ENCODE results near the gene SYDE2. TPM values are rescaled to one million over a fixed set of nuclear protein-coding genes. Genes with fewer than 3 reads are reported as not detected.
"Not testable (repeated sequence)": the region's sequence is repeated elsewhere in the genome, so short reads cannot be mapped to it uniquely, and the experiment has no call there.

SYDE2 gene
- polyA plus RNA-seq, 1 donor: 2.4 TPM

GRCh38 chr1:85219853-85220610 lies 19.2 kb upstream of the SYDE2 start:
- no peak for DNase-seq

- DNase-seq: no peak
Observed at GRCh38 chr1:85216697-85217096, 15.9 kb upstream of the SYDE2 start.

GRCh38 chr1:85214654-85215053 lies 13.8 kb upstream of the SYDE2 start:
- DNase-seq: no peak

GRCh38 chr1:85208488-85208887 lies 7.7 kb upstream of the SYDE2 start:
- no peak for DNase-seq

- DNase-seq: no peak
Observed at GRCh38 chr1:85203573-85204171, 2.9 kb upstream of the SYDE2 start.

- no peak for DNase-seq
Observed at GRCh38 chr1:85202864-85203255, 2.0 kb upstream of the SYDE2 start.

GRCh38 chr1:85202092-85202863 lies 1.5 kb upstream of the SYDE2 start:
- DNase-seq: no peak

- peak; percentile 68 for DNase-seq
Observed at GRCh38 chr1:85201340-85202091, 700 bp upstream of the SYDE2 start.

GRCh38 chr1:85199667-85200462 lies 951 bp downstream of the SYDE2 start:
- no peak for DNase-seq

- DNase-seq: no peak
Observed at GRCh38 chr1:85198864-85199263, 2.0 kb downstream of the SYDE2 start.

GRCh38 chr1:85196358-85196757 lies 4.5 kb downstream of the SYDE2 start:
- no peak for DNase-seq

GRCh38 chr1:85195703-85196102 lies 5.1 kb downstream of the SYDE2 start:
- no peak for DNase-seq

- DNase-seq: not testable (repeated sequence)
Observed at GRCh38 chr1:85192129-85192528, 8.7 kb downstream of the SYDE2 start.

- DNase-seq: no peak
Observed at GRCh38 chr1:85189120-85189519, 11.7 kb downstream of the SYDE2 start.

- DNase-seq: no peak
Observed at GRCh38 chr1:85188530-85188929, 12.3 kb downstream of the SYDE2 start.

GRCh38 chr1:85187021-85187420 lies 13.8 kb downstream of the SYDE2 start:
- not testable (repeated sequence) for DNase-seq

- DNase-seq: no peak
Observed at GRCh38 chr1:85184245-85184644, 16.6 kb downstream of the SYDE2 start.

- no peak for DNase-seq
Observed at GRCh38 chr1:85182700-85183099, 18.1 kb downstream of the SYDE2 start.

GRCh38 chr1:85180869-85181268 lies 19.9 kb downstream of the SYDE2 start:
- no peak for DNase-seq

GRCh38 chr1:85179522-85179921 lies 21.3 kb downstream of the SYDE2 start:
- DNase-seq: no peak

GRCh38 chr1:85178396-85178795 lies 22.4 kb downstream of the SYDE2 start:
- DNase-seq: no peak

GRCh38 chr1:85174503-85174902 lies 26.3 kb downstream of the SYDE2 start:
- no peak for DNase-seq

Measured in hindlimb muscle (tissue), 1 donor.